Endothelial cell of umbilical vein (primary cell): ENCODE measurements around the gene ATXN1. TPM values are rescaled to one million over a fixed set of nuclear protein-coding genes. Genes with fewer than 3 reads are reported as not detected.

Experiments
- BruUV-seq: library from RNA; stranded (reverse); fragments of 400-500 nt; replicated peaks from 2 replicates; lab custom pipeline; 2021; lab: Mats Ljungman, UMichigan
- CTCF ChIA-PET: fragments of 300-600, 350-600 bp; sonication (Branson Sonifier 250); formaldehyde crosslinking; loops from one replicate; lab custom pipeline; 2021; ENCODE audit warnings: antibody characterized with exemption, inconsistent platforms; lab: Charles Lee
- POLR2A ChIA-PET: fragments of 300-600, 350-600 bp; sonication (Branson Sonifier 250); formaldehyde crosslinking; loops from one replicate; lab custom pipeline; 2021; ENCODE audit warnings: antibody characterized with exemption, inconsistent platforms; lab: Charles Lee
- DNase-seq: peaks from one replicate; pipeline ENCODE4 v3.0.0-alpha.2; 2011; ENCODE audit warnings: low read depth, low spot score
- FAIRE-seq: peaks from 2 replicates; lab custom pipeline; 2011; peaks lifted over from hg19 to GRCh38; lab: Jason Lieb, UNC
- H2AFZ ChIP-seq: 2 replicates; pipeline ENCODE4 v1.6.0; 2012; ENCODE audit warnings: low read depth, low read length, control low read depth, inconsistent platforms
- H3K27ac ChIP-seq: 2 replicates; pipeline ENCODE4 v1.5.1; 2011; ENCODE audit warnings: low read depth, mild to moderate bottlenecking, control low read depth, low read length, moderate library complexity; ENCODE audit not compliant: insufficient read depth
- H3K27me3 ChIP-seq, 2 experiments: 2 replicates each; pipeline versions ENCODE4 v1.6.0 to v1.6.1; 2011; ENCODE audit warnings: low read length in 2 of 2, mixed read lengths in 1 of 2; ENCODE audit not compliant: control insufficient read depth in 2 of 2, insufficient read depth in 2 of 2
- H3K36me3 ChIP-seq, 2 experiments: 2 replicates in 1 of 2; 3 replicates in 1 of 2; pipeline ENCODE4 v1.5.1; 2011; ENCODE audit warnings: low read length in 2 of 2, mild to moderate bottlenecking in 1 of 2, moderate library complexity in 1 of 2; ENCODE audit not compliant: control insufficient read depth in 2 of 2, insufficient read depth in 2 of 2; ENCODE audit errors: extremely low read depth in 1 of 2
- H3K4me1 ChIP-seq: 3 replicates; pipeline ENCODE4 v1.5.1; 2011; ENCODE audit warnings: mild to moderate bottlenecking, low read length; ENCODE audit not compliant: control insufficient read depth, insufficient read depth; ENCODE audit errors: extremely low read depth
- H3K4me2 ChIP-seq: 2 replicates; pipeline ENCODE4 v1.6.1; 2011; ENCODE audit warnings: low read length, control low read depth, mixed read lengths; ENCODE audit not compliant: insufficient read depth
- H3K4me3 ChIP-seq, 3 experiments: fragments of 200-600 bp in 1 of 3; sonication (generic), shearing (Covaris generic) in 1 of 3; replicated peaks in 1 of 3; 2 replicates each; pipeline ENCODE4 v1.5.1; 2011 to 2016; ENCODE audit warnings: control low read depth in 3 of 3, low read length in 3 of 3, mild to moderate bottlenecking in 2 of 3, inconsistent platforms in 1 of 3, low read depth in 1 of 3, moderate library complexity in 1 of 3; ENCODE audit not compliant: insufficient read depth in 1 of 3
- H3K79me2 ChIP-seq: 2 replicates; pipeline ENCODE4 v1.6.0; 2012; ENCODE audit warnings: low read length, inconsistent platforms; ENCODE audit not compliant: control insufficient read depth, insufficient read depth
- H3K9ac ChIP-seq: replicated peaks from 2 replicates; pipeline ENCODE3; 2011; ENCODE audit warnings: low read length, control low read depth; ENCODE audit not compliant: insufficient read depth; ENCODE audit errors: extremely low read depth
- H3K9me1 ChIP-seq: replicated peaks from 3 replicates; pipeline ENCODE4 v1.6.0; 2011; ENCODE audit warnings: mild to moderate bottlenecking, low read length; ENCODE audit not compliant: control insufficient read depth, insufficient read depth; ENCODE audit errors: extremely low read depth
- H3K9me3 ChIP-seq: replicated peaks from 2 replicates; pipeline ENCODE4 v1.5.1; 2012; ENCODE audit warnings: low read length, inconsistent platforms; ENCODE audit not compliant: control insufficient read depth, insufficient read depth
- H4K20me1 ChIP-seq: replicated peaks from 2 replicates; pipeline ENCODE3; 2011; ENCODE audit warnings: mild to moderate bottlenecking, low read length; ENCODE audit not compliant: control insufficient read depth, insufficient read depth; ENCODE audit errors: extremely low read depth
- EZH2 ChIP-seq: IDR thresholded peaks from 2 replicates; pipeline ENCODE4 v1.6.1; 2012; ENCODE audit warnings: borderline replicate concordance, low read depth, mild to moderate bottlenecking, moderate library complexity, low read length, inconsistent platforms; ENCODE audit not compliant: severe bottlenecking
- FOS ChIP-seq: IDR thresholded peaks from 2 replicates; pipeline ENCODE4 v1.6.1; 2011; ENCODE audit warnings: mild to moderate bottlenecking, low read length, moderate library complexity, borderline replicate concordance; ENCODE audit not compliant: insufficient read depth
- GATA2 ChIP-seq: IDR thresholded peaks from 2 replicates; pipeline ENCODE4 v1.7.0; 2011; ENCODE audit warnings: low read depth, mild to moderate bottlenecking, moderate library complexity, mixed read lengths, low read length; ENCODE audit not compliant: insufficient read length, insufficient read depth
- JUN ChIP-seq: IDR thresholded peaks from 2 replicates; pipeline ENCODE4 v1.6.1; 2011; ENCODE audit warnings: borderline replicate concordance, low read depth; ENCODE audit not compliant: insufficient read length, insufficient read depth
- MYC ChIP-seq: IDR thresholded peaks from one replicate; pipeline ENCODE4 v1.6.1; 2011; ENCODE audit warnings: mild to moderate bottlenecking, low read depth, low read length
- POLR2AphosphoS5 ChIP-seq: IDR thresholded peaks from 2 replicates; pipeline ENCODE4 v1.6.1; 2012; ENCODE audit warnings: low read depth, mild to moderate bottlenecking, control low read depth, low read length, moderate library complexity; ENCODE audit not compliant: insufficient read depth
- dilution Hi-C: fragments of 300-500 bp; cut with MboI; formaldehyde crosslinking; loops from one replicate; pipeline ENCODE4 v1.15.0; 2019; ENCODE audit warnings: low sequenced_read_pairs; ENCODE audit not compliant: extremely low pct_ligation_motif_present
- intact Hi-C: fragments of 100-400 bp; cut with micrococcal nuclease; formaldehyde crosslinking; loops from one replicate; pipeline ENCODE4 v1.10.0; 2022
- polyA plus RNA-seq, 4 experiments: library from polyadenylated mRNA; depleted of rRNA in 3 of 4; stranded (reverse) in 3 of 4; unstranded in 1 of 4; fragments of >200 nt; gene quantifications; 2 replicates each; pipeline versions ENCODE4 v1.2.1 to v1.2.3, GENCODE V29; 2011 to 2012; ENCODE audit warnings: missing spikeins in 1 of 4
- total RNA-seq: library from RNA; stranded (reverse); gene quantifications from 2 replicates; pipeline ENCODE4 v1.2.3, GENCODE V29; 2021
- TF ChIP-seq, protein P1 (sequence below), 2 donors: IDR thresholded peaks; 1 replicate in 1 of 2; 2 replicates in 1 of 2; pipeline ENCODE4 v1.5.1; 2011; ENCODE audit warnings: low read length in 2 of 2, mild to moderate bottlenecking in 2 of 2, moderate library complexity in 2 of 2, control low read depth in 1 of 2, inconsistent platforms in 1 of 2, low read depth in 1 of 2; ENCODE audit not compliant: insufficient read depth in 1 of 2; ENCODE audit errors: extremely low read depth in 1 of 2

Gene ATXN1
- total and polyA plus RNA-seq, 2 donors (not counting 3 experiments of a cell fraction or from before 2014, with no cell fraction given): 16.4 to 33.0 TPM

GRCh38 chr6:16547587-16547986 is 213.7 kb downstream of the ATXN1 start:
- POLR2A ChIA-PET: no interaction called here
- no peaks in the 10 kb centered on the region for H3K9me3 ChIP-seq
- no peak overlapping the region for H3K27ac ChIP-seq
- CTCF ChIA-PET: no interaction called here
- TF ChIP-seq EZH2 (no peak), FOS (peak; percentile 27), POLR2AphosphoS5 (no peak), GATA2 (peak; percentile 52)
- dilution Hi-C loops: no loop called here
- DNase-seq (peak; percentile 18), FAIRE-seq (no peak)
- H3K9me1 ChIP-seq: no peaks in the 10 kb centered on the region
- intact Hi-C loops: no loop called here
- no peaks in the 10 kb centered on the region for H3K36me3 ChIP-seq
- H3K79me2 ChIP-seq: no peaks in the 10 kb centered on the region
- no peak overlapping the region for H3K4me2 ChIP-seq
- peaks cover 8% of the 10 kb centered on the region for H3K4me1 ChIP-seq
- H2AFZ ChIP-seq: no peak overlapping the region
- H3K27me3 ChIP-seq: no peaks in the 10 kb centered on the region
- no peak overlapping the region for H3K9ac ChIP-seq
- no TSS peak for BruUV-seq
- H3K4me3 ChIP-seq: no peak overlapping the region
- H4K20me1 ChIP-seq: no peaks in the 10 kb centered on the region

DNA sequence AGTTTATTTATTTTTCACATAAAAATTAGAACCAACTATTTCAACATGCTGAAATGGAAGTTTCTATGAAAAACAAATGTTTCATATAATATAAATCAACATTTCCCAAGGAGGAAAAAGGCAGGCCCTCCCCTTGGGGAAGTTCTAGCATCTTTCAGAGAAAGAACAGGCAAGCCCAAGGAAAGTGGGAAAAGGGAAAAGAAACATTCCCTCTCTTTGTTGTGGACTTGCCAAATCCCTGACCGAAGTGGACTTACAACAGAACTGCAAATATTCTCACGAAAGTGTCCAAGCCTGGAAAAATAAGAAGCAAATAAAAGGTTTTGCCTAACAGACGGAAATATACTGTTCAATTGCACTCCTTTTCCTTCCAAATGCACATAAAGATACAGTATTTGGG is 214.4 kb downstream of the ATXN1 start:
- no peak overlapping the region for H3K27ac ChIP-seq
- no peak overlapping the region for H2AFZ ChIP-seq
- no peaks in the 10 kb centered on the region for H3K27me3 ChIP-seq
- TF ChIP-seq POLR2AphosphoS5 (no peak), GATA2 (no peak), EZH2 (no peak), JUN (no peak), FOS (no peak), MYC (no peak)
- TF ChIP-seq, protein P1, sequence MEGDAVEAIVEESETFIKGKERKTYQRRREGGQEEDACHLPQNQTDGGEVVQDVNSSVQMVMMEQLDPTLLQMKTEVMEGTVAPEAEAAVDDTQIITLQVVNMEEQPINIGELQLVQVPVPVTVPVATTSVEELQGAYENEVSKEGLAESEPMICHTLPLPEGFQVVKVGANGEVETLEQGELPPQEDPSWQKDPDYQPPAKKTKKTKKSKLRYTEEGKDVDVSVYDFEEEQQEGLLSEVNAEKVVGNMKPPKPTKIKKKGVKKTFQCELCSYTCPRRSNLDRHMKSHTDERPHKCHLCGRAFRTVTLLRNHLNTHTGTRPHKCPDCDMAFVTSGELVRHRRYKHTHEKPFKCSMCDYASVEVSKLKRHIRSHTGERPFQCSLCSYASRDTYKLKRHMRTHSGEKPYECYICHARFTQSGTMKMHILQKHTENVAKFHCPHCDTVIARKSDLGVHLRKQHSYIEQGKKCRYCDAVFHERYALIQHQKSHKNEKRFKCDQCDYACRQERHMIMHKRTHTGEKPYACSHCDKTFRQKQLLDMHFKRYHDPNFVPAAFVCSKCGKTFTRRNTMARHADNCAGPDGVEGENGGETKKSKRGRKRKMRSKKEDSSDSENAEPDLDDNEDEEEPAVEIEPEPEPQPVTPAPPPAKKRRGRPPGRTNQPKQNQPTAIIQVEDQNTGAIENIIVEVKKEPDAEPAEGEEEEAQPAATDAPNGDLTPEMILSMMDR (IDR thresholded peaks at IDR 0.05; ENCODE audit: extremely low read depth in 1 of 2, insufficient read depth in 1 of 2, low read depth in 1 of 2, low read length in 2 of 2): no peak
- peaks cover 8% of the 10 kb centered on the region for H3K4me1 ChIP-seq
- ChIA-PET POLR2A (no interaction called here), CTCF (no interaction called here)
- H3K79me2 ChIP-seq: no peaks in the 10 kb centered on the region
- no peaks in the 10 kb centered on the region for H3K9me1 ChIP-seq
- DNase-seq (no peak), FAIRE-seq (no peak)
- dilution Hi-C loops (no loop called here), intact Hi-C loops (no loop called here)
- no TSS peak for BruUV-seq
- no peaks in the 10 kb centered on the region for H3K36me3 ChIP-seq
- no peak overlapping the region for H3K4me3 ChIP-seq
- no peak overlapping the region for H3K9ac ChIP-seq
- no peaks in the 10 kb centered on the region for H3K9me3 ChIP-seq
- no peaks in the 10 kb centered on the region for H4K20me1 ChIP-seq
- H3K4me2 ChIP-seq: no peak overlapping the region
